DLD1 (cell line): ENCODE measurements around the gene KIRREL3.

Experiments used
- in situ Hi-C: cut with HindIII; loops from 2 replicates; pipeline ENCODE4 v1.10.0; 2017; ENCODE audit warnings: low sequenced_read_pairs

Gene KIRREL3

DNA sequence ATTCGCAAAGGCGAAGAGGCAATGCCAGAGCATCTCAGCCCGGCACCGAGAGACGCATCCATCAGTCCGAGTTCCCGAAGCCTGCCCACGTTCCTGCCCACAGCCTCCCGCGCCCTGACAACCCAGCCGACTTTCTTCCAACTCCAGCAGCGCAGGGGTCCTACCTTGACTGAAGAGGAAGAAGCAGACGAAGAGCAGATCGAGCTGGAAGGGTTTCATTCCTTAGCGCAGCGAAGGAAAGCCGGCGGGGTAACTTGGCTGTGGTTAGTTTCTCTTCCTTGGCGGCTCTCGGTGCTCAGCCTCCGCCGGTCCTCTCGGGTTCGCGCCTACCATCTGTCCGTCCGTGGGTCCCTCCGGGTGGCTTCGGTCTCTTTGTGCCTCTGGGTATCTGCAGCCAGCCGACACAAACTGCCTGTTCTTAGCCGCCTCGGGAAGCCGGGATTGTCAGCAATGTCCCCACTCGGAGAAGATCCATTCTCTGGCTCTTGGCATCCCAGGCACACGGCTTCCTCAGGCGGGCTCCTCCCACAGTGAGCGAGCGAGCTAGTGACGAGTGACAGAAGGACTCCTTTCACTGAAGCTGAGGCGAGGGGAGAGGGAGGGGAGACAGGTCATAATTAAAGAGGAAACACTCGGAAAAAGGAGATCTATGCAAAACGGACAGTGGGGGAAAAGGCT is at the start of gene KIRREL3:
KIRREL3 (minus strand) TSS at position 480 of the 678 bp plus-strand sequence.
- in situ Hi-C loops: no loop called here

DNA sequence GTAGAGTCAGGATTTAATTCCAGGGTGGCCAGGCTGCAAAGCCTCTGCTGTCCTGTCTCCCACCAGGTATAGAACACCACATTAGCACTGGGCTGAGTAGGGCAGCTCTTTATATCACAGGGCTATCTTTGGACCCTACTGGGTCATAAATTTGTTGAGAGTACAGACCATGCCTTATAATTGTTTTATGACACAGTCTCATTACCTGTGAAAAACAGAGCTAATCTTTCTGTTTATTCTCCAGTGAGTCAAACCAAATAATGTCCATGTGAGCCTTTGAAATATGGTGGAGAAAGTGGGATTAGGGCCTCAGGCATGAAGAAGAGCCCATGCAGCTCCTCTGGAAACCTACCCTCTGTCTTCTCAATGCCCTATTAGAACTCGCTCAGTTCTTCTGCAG is 49.6 kb upstream of the KIRREL3 start:
- in situ Hi-C loops: no loop called here

DNA sequence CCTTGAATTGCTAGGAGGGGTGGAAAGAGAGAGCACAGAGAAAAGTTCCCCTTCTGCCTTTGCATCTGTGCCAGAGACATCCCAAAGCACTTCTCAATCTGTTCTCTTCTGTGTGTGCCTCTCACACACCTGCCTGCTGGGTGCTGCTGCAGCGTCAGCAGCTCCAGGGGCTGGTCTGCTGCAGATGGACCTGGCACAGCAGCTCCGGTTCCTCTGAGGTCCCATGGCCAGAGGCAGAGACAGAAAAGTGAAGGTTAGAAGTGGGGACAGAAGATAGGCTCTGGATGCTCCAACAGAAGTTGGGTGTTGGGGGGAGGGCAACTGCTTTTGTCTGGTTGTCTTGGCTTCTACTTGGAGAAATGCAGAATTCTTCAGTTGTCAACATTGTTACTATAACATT is 48.9 kb upstream of the KIRREL3 start:
- in situ Hi-C loops: no loop called here

DNA sequence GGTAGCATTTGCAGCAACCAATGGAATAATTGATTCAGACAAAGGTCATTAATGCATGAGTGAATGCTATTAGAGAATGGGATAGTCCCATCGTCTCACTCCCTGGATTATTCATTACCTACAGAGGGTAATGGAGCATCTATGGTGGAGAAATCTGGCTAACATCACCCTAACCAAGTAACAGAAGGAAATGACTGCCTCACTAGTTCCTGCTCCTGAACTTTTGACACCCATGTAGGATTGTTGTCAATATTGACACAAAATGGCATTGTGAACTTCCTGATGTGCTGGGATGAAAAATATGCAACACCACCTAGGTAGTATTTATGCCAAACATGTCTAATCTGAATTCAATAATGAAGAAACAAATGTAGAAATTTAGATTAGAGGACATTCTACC is 44.0 kb upstream of the KIRREL3 start:
- in situ Hi-C loops: no loop called here

DNA sequence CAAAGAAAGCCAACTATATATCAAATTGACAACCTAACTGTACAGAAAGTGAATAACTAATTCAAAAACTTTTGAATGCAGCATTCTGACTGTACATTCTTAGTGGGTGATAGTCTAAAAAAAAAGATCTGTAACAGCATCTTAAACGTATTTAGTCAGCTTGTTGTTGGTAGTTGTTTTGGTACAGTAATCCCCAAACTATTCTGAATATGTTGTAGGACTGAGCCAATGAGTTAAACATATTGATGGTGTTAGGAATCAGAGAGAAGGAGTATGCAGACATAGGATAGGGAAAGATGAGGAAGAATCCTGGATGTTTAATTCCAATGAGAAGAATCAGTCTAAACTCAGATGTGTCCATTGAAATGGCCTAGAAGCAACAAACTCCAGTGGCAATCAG is 41.9 kb upstream of the KIRREL3 start:
- in situ Hi-C loops: no loop called here

DNA sequence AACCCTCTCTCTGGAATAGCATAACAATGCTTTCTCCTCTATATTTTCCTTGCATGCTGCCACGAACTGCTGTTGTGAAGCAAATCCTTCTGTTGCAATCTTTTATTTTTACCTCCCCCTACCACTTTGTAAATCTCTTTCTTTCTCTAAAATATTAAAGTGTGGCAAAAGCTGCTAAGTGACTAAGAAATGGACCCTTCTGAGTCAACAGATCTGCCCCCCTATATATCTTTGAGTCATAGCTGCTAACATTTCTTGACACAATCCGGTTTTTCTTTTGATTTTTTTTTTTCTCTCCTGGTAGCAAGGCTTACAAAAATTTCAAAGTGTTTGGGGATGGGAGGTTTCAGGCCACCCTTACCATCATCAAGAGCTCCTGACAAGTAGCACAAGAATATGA is 39.0 kb upstream of the KIRREL3 start:
- in situ Hi-C loops: no loop called here

DNA sequence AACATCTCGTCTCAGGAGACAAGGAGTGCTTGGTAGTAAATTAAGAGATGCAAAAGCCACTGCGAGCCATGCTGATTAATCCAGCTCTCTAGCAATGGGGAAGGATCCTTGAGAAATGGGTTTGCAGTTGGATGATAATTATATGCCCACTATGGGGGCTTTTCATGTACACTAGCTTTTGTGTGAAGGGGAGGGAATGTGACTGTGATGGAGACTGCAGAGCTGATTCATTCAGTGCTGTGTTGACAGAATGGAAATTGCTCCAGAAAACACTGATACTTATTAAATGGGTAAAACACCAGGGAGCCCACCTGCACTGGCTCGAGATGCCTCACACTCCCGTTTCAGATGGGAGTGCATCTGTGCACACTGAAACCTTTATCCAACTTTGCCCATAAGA is 37.0 kb upstream of the KIRREL3 start:
- in situ Hi-C loops: no loop called here

DNA sequence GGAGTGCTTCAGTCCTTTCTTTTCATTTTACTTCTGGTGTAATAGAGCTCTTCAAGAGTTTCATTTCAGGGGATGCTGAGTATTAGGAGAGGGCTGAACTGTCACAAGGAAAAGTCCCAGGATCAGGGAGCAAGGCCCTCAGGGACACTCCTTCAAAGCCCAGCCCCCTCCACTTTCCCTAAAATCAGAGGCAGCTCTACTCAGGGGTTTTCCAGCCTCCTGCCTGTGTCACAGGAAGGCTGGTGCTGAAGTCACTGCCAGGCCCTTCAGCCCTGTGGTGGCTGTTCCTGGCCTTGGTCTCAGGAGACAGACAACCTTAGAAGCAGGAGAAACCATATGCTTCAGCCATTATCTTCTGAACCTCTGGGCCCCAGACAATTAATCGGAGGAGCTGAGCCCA is 36.4 kb upstream of the KIRREL3 start:
- in situ Hi-C loops: no loop called here

DNA sequence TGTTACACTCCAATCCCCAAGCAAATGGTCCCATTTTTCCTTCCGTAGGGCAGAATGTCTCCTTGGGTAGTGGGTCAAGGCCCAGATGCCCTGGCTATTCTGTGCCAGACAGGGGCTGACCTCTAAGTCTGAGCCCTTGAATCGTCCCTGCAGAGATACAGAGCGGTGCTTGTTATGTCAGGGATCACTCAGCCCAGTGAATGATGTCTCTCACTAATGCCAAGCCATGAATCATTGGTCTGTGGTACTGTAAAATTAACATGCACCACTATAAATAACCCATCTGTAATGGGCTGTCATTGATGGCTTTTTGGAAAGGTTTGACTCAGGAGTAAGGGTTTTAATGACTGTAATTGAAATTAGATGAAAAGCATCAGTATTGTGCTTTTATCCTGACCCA is 35.3 kb upstream of the KIRREL3 start:
- in situ Hi-C loops: no loop called here

DNA sequence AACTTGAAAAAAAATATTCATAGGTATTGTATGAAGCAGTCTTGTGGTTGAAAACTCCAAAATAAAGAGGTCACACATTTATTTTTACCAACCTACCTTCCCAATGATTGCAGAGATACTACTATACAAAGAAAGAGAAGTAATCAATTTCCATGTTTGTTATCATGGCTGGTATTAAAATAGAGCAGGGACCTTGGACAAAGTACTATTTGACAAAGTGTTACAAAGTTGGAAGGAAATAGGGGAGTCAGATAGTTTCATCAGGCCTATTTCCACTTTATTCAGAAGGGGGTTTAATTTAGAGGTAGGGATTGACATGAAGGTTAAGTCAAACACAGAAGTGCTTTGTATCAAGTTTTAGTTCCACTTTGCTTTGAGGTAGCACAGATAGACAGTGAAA is 34.4 kb upstream of the KIRREL3 start:
- in situ Hi-C loops: no loop called here

DNA sequence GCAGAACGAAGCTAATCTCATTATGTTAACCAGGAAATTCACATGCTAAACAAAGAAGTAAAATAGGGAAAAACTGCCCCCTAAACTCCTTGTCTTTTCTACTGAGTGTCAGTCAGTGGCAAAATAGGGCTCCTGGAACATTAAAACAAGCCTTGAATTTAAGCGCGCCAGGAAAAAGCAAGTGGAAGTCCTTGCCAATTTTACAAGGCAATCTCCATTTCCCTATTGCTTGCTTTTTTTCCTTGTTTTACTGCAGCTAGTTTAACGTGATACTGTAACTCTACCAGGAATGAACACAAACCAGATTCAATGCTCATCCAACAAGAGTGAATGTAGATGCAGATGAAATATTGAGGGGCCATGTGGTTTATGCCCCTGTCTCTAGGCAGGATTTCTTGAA is 28.1 kb upstream of the KIRREL3 start:
- in situ Hi-C loops: no loop called here

DNA sequence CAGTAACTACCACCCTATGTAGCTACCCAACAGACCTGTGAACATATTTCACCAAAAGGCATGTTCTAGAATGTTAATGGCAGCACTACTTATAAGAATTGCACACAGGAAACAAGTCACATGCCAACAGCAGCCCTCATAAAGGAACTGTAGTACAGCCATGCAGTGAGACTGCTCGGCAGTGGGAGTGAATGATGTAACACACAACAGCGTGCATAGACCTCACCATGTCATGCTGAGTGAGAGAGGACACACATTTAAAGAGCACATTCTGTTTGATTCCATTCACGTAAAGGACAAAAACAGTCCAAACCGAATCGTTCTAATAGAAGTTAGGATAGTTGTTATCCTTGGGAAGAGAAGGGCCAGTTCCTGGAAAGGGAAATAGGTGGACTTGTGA is 27.2 kb upstream of the KIRREL3 start:
- in situ Hi-C loops: no loop called here

DNA sequence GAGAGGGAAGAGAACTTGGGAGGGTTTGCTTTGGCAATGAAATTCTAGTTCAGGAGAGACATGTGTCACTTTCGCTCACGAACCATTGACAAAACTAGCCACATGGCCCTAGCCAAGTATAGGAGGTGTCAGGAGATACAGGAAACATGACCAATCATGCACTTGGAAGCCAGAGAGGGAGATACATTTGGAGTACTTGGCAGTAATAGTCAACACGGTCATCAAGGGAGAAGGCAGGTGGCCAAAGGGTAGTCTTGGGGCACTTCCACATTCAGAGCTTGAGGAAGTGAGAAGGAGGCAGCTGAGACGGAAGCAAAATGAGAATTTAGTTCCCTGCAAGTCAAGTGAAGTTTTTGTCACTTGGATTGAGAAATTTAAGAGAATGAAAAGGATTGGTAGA is 26.4 kb upstream of the KIRREL3 start:
- in situ Hi-C loops: no loop called here

DNA sequence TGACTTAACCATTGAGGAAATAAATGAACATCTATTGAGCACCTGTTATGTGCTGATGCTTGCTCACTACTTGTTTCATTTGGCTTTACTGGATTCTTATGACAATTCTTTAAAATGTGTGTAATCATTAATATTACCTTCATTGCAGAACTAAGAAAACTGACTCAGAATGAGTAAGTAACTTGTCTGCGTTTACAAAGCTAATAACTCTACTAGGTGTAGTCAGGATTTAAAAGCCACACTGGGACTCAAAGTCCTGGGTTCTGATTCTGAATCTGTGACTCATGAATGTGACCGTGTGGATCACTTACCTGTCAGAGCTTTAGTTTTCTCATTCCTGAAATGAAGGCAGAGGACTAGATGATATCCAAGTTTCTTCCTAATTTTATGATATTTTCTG is 23.4 kb upstream of the KIRREL3 start:
- in situ Hi-C loops: no loop called here

DNA sequence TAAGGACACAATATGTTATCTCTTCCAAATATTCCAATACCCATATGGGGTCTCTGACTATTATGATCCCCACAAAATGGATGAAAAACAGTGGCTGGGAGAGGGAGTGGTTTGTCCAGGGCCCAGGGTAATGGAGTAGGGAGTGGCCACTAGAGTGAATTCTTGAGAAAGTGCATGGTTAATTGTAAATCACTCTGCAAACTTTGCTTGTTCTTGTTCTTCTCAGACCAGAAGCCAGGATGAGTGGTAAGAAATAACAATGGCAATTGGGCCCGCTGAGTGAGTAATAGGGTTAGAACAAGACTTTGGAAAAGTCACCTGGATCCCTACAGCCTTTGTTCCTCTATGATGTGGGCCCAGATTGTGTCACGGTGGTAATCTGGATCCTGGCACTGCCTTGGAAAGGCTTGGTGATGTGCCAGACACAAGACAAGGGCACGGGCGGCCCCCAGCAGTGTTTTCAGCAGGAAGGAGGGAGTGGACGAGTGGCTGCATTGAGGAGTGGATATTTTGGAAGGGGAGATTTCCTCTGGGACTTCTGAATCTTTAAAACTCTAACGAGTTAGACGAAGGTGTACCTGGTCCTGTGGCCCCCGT is 18.2 kb upstream of the KIRREL3 start:
- in situ Hi-C loops: no loop called here

DNA sequence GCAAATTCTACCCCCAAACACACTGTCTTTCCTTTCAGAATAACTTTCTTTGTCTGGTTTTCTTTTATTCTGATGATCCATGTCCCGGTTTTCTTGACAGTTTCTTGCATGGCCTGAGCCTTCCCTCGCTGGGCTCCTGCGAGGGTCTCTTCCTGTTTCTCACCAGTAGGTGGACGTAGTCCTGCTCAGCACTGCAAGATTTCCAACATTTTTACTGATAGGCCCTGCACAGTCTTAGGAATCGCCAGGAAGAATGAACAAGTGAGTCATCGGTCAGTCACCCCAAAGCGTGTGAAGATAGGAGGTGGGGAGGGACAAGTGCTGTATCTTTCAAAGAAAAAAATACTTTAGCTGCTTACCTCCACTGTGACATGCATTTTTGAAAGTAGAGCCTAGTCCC is 16.9 kb upstream of the KIRREL3 start:
- in situ Hi-C loops: no loop called here

DNA sequence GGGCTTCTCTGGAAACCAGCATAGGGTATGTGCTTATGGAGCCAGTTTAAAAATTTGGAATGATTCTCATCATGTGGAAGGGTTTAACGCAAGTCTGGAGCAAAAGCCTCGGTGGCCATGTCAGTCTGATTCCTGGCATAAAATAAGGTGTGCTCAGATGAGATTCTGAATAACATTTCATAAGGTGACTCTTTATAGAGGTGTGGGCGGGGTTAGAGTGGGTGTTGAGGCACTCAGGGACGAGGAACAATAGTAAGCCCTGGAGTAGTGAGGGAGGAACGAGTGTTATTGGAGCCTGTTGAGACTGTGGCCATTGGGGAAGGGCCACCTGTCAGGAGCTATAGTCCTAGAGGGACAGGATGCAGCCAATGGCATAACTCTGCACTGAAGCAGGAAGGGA is 13.0 kb upstream of the KIRREL3 start:
- in situ Hi-C loops: no loop called here

DNA sequence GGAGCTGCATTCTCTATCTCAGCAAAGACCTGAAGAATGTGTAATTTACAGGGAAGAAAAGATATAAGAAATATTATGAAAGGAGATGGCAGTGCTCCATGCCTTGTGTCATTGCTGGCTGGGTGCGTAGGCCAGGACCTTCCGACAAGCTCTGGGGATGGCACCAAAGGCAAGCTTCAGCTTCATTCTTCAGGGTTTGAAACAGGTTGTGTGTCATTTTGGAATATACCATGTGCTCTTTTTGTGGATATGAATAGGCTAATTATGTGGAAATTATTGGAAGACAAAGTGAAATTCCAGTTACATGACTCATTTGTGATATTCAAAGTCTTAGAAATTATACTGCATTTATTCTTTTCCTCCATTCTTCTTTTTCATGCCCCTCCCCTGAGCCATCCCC is 5.7 kb upstream of the KIRREL3 start:
- in situ Hi-C loops: no loop called here

DNA sequence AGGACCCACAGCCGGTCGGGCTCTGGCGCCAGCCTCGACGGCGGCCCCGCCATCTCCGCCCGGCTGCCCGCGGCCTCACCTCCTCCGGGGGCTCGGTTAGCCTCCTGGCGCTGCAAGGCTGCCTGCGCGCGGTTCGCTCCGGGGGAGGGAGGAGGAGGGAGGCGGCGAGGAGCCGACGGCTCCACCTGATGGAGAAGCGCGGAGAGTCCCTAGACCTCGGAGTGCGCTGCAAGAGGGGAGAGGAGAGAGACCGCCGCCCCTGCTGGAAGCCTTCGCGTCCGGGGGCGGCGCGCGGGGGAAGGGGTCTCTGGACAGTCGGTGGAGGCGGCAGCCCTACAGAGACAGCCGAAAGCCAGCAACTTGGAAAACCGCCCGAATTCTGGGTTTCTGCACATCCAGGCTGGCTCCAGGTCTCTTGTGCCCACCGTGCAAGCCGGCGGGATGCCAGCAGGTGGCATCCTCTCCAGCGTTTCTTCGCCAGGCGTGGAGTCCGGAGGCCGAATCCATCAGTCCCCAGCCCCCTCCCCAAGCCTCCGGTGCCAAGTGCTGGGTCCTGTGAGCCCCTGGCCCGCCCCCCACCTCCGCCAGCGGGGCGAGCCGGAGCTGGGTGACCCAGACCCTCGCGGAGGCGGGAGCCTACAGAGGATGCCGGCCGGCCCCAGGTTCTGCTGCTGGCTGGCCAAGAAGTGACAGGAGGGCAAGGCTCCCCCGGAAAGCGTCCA is 2.9 kb upstream of the KIRREL3 start:
- in situ Hi-C loops: no loop called here

DNA sequence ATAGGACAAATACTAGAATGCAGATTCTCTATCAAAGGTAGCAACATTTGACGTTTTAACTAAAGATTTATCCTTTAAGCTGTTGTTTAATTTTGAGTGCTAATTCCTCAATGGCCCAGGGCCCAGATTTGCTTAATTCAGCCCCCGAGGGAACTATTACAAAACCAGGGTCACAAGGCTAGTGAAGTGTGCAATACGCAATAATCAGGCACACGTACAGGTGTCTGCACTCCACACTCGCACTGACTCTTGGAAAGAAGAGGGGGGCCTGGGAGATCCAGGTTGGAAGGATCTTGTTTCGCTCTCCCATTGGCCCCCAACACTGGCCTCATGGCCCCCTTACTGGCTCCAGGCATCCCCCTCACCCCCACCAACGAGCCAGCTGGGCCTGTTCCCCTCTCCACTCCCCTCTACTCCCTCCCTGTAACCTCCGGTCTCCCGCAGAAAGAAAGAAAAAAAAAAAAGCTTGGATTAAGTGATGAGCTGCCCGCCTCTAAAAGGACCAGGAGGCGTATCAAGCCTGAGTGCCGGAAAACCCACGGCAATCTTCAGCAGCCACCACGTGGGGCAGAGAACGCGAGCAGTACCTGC is 2.2 kb upstream of the KIRREL3 start:
- in situ Hi-C loops: no loop called here

DNA sequence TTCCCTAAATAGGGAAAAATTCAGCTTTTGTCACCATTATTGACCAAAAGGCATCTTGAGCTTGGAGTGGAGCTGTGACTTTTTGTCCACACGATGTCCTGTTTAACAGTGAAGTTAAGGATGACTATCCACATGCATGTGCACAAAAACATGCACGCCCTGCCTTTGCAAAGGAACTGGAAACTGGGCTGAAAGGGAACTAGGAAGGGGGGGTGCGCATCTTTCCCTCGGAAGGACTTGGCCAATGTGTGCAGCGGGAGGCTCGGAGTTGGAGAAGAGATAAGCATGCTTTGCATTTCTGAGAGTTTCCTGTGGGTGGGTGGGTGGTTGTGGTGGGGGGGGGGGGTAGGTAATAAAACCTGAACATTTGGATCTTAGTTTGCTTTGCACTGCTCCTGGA is 411 bp upstream of the KIRREL3 start:
- in situ Hi-C loops: no loop called here

DNA sequence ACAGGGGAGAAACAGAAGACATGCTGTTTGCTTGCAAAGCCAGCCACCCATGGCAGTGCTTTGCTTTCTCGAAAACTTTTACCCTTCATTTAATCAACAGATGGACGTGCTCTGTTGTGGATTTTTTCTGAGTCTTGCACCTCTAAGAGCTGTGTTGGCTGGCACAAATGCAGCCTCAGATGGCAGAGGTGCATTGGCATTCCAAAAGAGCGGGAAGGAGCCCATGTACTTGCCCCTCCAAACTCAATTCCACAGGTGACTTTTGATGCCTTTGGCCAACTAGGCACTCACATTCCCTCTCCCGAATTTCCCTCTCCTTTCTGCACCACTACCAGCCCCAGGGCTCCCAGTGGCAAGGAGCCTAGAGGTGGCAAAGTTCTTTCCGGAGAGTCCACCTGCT is 1.2 kb downstream of the KIRREL3 start:
- in situ Hi-C loops: loop anchor here (10.0 kb wide), 1 partner anchor 395 kb away; no protein-coding TSS in a partner anchor
